Keratinocyte (primary cell): ENCODE measurements around the gene ARMC6. TPM values are rescaled to one million over a fixed set of nuclear protein-coding genes. Genes with fewer than 3 reads are reported as not detected.
A peak's percentile ranks its signal among the peaks of the same experiment; 100 is the strongest.

Experiments
- DNase-seq: peaks from one replicate; pipeline ENCODE4 v3.0.0-alpha.2; 2011; ENCODE audit warnings: low read depth, missing footprints, low spot score
- FAIRE-seq: peaks from 2 replicates; lab custom pipeline; 2011; peaks lifted over from hg19 to GRCh38; lab: Jason Lieb, UNC
- H2AFZ ChIP-seq: 2 replicates; pipeline ENCODE4 v1.6.0; 2012; ENCODE audit warnings: low read length, control low read depth, inconsistent platforms; ENCODE audit not compliant: control insufficient read depth
- H3K27ac ChIP-seq: 2 replicates; pipeline ENCODE4 v1.5.1; 2011; ENCODE audit warnings: low read length; ENCODE audit not compliant: control insufficient read depth, insufficient read depth
- H3K27me3 ChIP-seq: 3 replicates; pipeline ENCODE4 v1.6.0; 2011; ENCODE audit warnings: low read length; ENCODE audit not compliant: control insufficient read depth, insufficient read depth; ENCODE audit errors: extremely low read depth
- H3K36me3 ChIP-seq, 2 experiments: 2 replicates in 1 of 2; 3 replicates in 1 of 2; pipeline ENCODE4 v1.5.1; 2011; ENCODE audit warnings: low read length in 2 of 2, mild to moderate bottlenecking in 1 of 2; ENCODE audit not compliant: control insufficient read depth in 2 of 2, insufficient read depth in 2 of 2; ENCODE audit errors: extremely low read depth in 1 of 2
- H3K4me1 ChIP-seq: 3 replicates; pipeline ENCODE4 v1.5.1; 2011; ENCODE audit warnings: low read length; ENCODE audit not compliant: control insufficient read depth, insufficient read depth; ENCODE audit errors: extremely low read depth
- H3K4me2 ChIP-seq: 3 replicates; pipeline ENCODE4 v1.6.0; 2011; ENCODE audit warnings: low read depth, low read length; ENCODE audit not compliant: control insufficient read depth, insufficient read depth; ENCODE audit errors: extremely low read depth
- H3K4me3 ChIP-seq, 3 experiments: fragments of 200-600 bp in 1 of 3; sonication (generic) in 1 of 3; 2 replicates in 2 of 3; 3 replicates in 1 of 3; pipeline ENCODE4 v1.5.1; 2011 to 2016; ENCODE audit warnings: low read length in 3 of 3, mild to moderate bottlenecking in 3 of 3, control low read depth in 2 of 3, inconsistent platforms in 1 of 3, low read depth in 1 of 3, mixed read lengths in 1 of 3, mixed run types in 1 of 3, moderate library complexity in 1 of 3; ENCODE audit not compliant: control insufficient read depth in 2 of 3, insufficient read depth in 2 of 3; ENCODE audit errors: extremely low read depth in 1 of 3
- H3K79me2 ChIP-seq: 2 replicates; pipeline ENCODE4 v1.6.0; 2012; ENCODE audit warnings: low read length; ENCODE audit not compliant: control insufficient read depth, insufficient read depth
- H3K9ac ChIP-seq: 3 replicates; pipeline ENCODE4 v1.6.0; 2011; ENCODE audit warnings: low read length; ENCODE audit not compliant: control insufficient read depth, insufficient read depth; ENCODE audit errors: extremely low read depth
- H3K9me1 ChIP-seq: 3 replicates; pipeline ENCODE4 v1.6.0; 2011; ENCODE audit warnings: low read length; ENCODE audit not compliant: control insufficient read depth, insufficient read depth; ENCODE audit errors: extremely low read depth
- H3K9me3 ChIP-seq: 2 replicates; pipeline ENCODE4 v1.5.1; 2012; ENCODE audit warnings: low read depth, low read length; ENCODE audit not compliant: control insufficient read depth
- H4K20me1 ChIP-seq: 3 replicates; pipeline ENCODE4 v1.6.0; 2011; ENCODE audit warnings: low read length; ENCODE audit not compliant: control insufficient read depth, insufficient read depth; ENCODE audit errors: extremely low read depth
- EZH2 ChIP-seq: IDR thresholded peaks from one replicate; pipeline ENCODE4 v1.6.1; 2012; ENCODE audit warnings: inconsistent platforms, mild to moderate bottlenecking, low read length, moderate library complexity
- dilution Hi-C: fragments of 300-500 bp; cut with MboI; formaldehyde crosslinking; loops from one replicate; pipeline ENCODE4 v1.7.0; 2020; ENCODE audit warnings: low sequenced_read_pairs; ENCODE audit not compliant: extremely low pct_ligation_motif_present
- polyA plus RNA-seq, 5 experiments: library from polyadenylated mRNA; depleted of rRNA in 3 of 5; stranded (reverse) in 3 of 5; stranded (forward) in 1 of 5; unstranded in 1 of 5; fragments of >200 nt; gene quantifications; 1 replicate in 1 of 5; 2 replicates in 3 of 5; 3 replicates in 1 of 5; pipeline versions ENCODE4 v1.2.1 to v1.2.3, GENCODE V29; 2011 to 2012; ENCODE audit warnings: missing spikeins in 2 of 5, low read depth in 1 of 5, low replicate concordance in 1 of 5
- TF ChIP-seq, protein P1 (sequence below), 3 experiments: IDR thresholded peaks in 1 of 3; conservative IDR thresholded peaks in 1 of 3; optimal IDR thresholded peaks in 1 of 3; 2 replicates in 2 of 3; 3 replicates in 1 of 3; pipeline versions ENCODE3 to v1.5.1; 2011; ENCODE audit warnings: low read length in 3 of 3, mild to moderate bottlenecking in 3 of 3, moderate library complexity in 2 of 3, control low read depth in 1 of 3, inconsistent platforms in 1 of 3; ENCODE audit not compliant: insufficient read depth in 2 of 3; ENCODE audit errors: extremely low read depth in 1 of 3

The ARMC6 gene
- polyA plus RNA-seq, 1 donor (not counting 4 experiments of a cell fraction or from before 2014, with no cell fraction given) = 23.8 TPM

DNA sequence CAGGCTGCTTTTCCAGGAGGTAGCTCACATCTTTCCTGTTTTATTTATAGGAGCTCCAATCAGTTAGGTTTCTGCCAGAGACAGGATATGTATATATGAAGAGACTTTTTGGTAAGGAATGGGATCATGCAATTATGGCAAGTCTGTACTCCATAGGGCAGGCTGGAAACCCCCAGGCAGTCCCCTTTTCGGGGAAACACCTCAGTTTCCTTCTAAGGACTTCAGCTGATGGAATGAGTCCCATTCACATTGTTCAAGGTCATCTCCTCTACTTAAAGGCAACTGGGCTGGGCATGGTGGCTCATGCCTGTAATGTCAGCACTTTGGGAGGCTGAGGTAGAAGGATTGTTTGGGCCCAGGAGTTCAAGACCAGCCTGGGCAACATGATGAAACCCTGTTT lies 19.5 kb downstream of the ARMC6 start:
- dilution Hi-C loops = no loop called here
- Histone ChIP-seq H4K20me1 (no peaks in the 10 kb centered on the region), H3K79me2 (no peaks in the 10 kb centered on the region), H3K27me3 (no peaks in the 10 kb centered on the region), H3K27ac (no peak overlapping the region), H3K36me3 (peaks cover 31 to 34% of the 10 kb centered on the region in 2 experiments), H3K4me2 (no peak overlapping the region), H3K9ac (no peak overlapping the region), H3K4me3 (no peak overlapping the region), H3K9me1 (peaks cover 4% of the 10 kb centered on the region), H2AFZ (no peak overlapping the region), H3K9me3 (no peaks in the 10 kb centered on the region), H3K4me1 (peaks cover 12% of the 10 kb centered on the region)
- FAIRE-seq = no peak
- no peak for DNase-seq
- TF ChIP-seq, protein P1, sequence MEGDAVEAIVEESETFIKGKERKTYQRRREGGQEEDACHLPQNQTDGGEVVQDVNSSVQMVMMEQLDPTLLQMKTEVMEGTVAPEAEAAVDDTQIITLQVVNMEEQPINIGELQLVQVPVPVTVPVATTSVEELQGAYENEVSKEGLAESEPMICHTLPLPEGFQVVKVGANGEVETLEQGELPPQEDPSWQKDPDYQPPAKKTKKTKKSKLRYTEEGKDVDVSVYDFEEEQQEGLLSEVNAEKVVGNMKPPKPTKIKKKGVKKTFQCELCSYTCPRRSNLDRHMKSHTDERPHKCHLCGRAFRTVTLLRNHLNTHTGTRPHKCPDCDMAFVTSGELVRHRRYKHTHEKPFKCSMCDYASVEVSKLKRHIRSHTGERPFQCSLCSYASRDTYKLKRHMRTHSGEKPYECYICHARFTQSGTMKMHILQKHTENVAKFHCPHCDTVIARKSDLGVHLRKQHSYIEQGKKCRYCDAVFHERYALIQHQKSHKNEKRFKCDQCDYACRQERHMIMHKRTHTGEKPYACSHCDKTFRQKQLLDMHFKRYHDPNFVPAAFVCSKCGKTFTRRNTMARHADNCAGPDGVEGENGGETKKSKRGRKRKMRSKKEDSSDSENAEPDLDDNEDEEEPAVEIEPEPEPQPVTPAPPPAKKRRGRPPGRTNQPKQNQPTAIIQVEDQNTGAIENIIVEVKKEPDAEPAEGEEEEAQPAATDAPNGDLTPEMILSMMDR (optimal IDR thresholded peaks at IDR 0.05 in 1 of 3, IDR thresholded peaks at IDR 0.05 in 1 of 3, conservative IDR thresholded peaks at IDR 0.05 in 1 of 3; ENCODE audit: extremely low read depth in 1 of 3, insufficient read depth in 2 of 3, low read length in 3 of 3) = no peak
- no peak for TF ChIP-seq EZH2

DNA sequence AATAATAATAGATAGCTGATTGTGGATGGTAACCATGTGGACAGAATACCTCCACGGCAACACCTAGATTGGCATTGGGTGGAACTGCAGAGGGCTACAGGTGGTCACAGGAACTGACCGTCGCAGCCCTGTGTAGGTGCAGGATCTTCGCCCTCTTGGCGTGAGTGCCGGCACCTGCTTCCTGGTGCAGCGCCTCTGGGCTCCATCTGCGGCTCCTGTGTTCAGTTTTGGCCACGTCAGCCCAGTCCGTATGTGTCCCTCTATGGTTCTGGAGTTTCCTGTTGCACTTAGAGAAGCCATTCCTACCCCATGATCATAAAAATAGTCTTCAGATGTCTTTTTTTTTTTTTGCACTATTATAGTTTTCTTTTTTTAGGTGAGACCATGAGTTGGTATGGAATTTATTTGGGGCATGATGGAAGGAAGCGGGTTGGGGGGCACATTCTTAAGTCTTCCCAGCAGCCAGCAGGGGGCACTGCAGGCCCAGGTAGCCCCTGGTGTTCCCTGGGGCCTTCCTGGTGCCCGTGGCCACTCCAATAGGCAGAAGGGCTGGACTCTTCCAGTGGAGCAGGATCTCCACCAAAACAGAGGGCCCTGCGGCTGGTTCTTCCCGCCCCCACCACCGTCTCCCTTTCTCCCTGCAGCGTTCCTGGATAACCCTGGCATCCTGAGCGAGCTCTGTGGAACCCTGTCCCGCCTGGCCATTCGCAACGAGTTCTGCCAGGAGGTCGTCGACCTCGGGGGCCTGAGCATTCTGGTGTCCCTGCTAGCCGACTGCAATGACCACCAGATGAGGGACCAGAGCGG lies 20.3 kb downstream of the ARMC6 start:
- FAIRE-seq = no peak
- Histone ChIP-seq H4K20me1 (no peaks in the 10 kb centered on the region), H3K79me2 (no peaks in the 10 kb centered on the region), H3K9me3 (no peaks in the 10 kb centered on the region), H3K27ac (no peak overlapping the region), H3K27me3 (no peaks in the 10 kb centered on the region), H3K4me3 (no peak overlapping the region), H3K4me2 (no peak overlapping the region), H3K36me3 (peaks cover 31 to 37% of the 10 kb centered on the region in 2 experiments), H3K9ac (no peak overlapping the region), H2AFZ (no peak overlapping the region), H3K9me1 (peaks cover 4% of the 10 kb centered on the region), H3K4me1 (peaks cover 12% of the 10 kb centered on the region)
- TF ChIP-seq, protein P1 (optimal IDR thresholded peaks at IDR 0.05 in 1 of 3, IDR thresholded peaks at IDR 0.05 in 1 of 3, conservative IDR thresholded peaks at IDR 0.05 in 1 of 3; ENCODE audit: extremely low read depth in 1 of 3, insufficient read depth in 2 of 3, low read length in 3 of 3) = peak; percentile 37 to 72 (median 70)
- TF ChIP-seq EZH2 = no peak
- dilution Hi-C loops = no loop called here
- no peak for DNase-seq
